NCI-H774 (cell line): ENCODE measurements around the gene ATAT1.

ENCODE experiments used
- DNase-seq: peaks from one replicate; lab custom pipeline; 2025; lab: John Stamatoyannopoulos, UW

ATAT1 gene

GRCh38 chr6:30613251-30614043, 13.2 kb upstream of the ATAT1 start:
- DNase-seq = no peak

DNA sequence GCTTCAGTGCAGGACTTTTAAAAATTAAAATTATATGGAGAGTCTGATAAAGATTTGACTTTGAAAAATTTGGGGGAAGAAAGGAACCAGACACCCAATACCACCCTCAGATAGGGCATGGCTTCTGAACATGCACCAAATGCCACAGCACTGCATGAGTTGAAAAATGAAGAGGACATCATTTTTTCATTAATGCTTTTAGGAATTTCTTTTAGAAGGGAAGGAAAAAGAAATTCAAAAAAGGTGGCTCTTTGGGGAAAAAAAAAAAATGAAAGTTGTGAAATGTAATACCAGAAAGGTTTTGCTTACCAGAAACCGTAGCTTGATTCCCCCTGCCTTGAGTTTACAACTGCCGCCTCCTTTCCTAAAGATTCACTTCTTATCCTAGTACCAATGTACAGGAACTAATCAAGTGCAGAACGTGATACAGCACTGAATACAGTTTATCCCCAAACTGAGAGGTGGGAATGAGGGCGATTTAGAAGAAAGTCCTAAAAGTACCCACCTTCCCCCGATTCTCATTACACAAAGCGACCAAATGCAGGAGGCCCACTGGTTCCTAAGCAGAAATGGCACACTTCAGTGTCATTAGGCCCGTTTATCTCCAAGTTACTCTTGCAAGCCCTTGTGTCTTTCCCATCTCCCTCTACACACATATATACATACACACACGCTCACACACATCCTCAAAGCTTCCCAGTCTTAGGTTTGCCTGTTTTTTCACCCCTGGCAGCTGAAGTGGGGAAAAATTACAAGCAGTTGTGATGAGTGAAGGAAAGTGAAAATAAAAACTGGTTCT, 12.4 kb upstream of the ATAT1 start:
- no peak for DNase-seq

DNA sequence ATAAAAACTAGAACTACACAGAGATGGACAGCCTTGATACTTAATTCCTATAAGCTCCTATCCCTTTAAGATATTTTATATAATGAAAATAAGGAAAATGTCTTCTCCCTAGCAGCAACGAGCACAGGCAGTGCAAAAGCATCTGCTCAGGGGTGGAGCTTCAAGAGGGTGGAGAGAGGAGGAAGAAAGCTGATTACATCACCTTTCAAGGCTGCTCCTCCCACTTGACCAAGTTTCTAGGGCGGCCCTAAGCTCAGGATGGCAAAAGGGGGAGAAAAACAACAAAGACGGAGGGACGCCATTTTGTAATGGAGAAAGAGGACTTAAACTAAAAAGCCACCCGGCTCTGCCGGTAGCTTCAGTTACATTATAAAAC, 11.8 kb upstream of the ATAT1 start:
- peak; percentile 93 for DNase-seq

DNA sequence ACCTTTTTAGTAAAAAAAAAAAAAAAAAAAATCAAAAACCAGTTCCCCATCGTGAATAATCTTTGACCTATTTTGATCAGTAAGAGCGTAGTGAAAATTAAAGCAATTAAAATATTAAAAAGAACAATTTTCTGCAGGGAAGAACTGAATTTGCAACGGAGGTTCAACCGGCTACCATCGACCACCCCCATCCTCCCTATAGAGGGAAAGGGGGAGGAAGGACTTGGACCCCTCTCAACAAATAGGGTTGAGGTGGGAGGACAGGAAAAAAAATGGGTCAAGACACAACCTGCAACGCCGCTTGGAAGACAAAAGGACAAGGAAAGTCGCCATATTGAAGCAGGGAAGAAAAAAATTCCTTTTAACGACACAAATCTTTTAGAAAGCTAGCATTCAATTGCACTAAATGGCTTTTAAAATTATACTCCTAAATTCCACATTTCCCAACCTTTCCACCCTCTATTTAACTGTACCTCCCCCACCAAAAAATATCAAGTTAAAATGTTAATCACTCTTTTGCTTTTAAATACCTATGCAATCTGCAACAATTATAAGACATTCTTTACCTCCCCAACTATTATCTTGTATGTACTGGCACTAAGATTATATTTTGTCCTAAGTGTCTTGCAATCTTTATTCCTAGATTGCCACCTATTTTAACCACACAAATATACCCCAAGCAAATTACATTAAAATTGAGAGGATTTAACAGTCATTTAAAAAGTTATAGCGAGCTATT, 11.3 kb upstream of the ATAT1 start:
- peak; percentile 41 for DNase-seq

DNA sequence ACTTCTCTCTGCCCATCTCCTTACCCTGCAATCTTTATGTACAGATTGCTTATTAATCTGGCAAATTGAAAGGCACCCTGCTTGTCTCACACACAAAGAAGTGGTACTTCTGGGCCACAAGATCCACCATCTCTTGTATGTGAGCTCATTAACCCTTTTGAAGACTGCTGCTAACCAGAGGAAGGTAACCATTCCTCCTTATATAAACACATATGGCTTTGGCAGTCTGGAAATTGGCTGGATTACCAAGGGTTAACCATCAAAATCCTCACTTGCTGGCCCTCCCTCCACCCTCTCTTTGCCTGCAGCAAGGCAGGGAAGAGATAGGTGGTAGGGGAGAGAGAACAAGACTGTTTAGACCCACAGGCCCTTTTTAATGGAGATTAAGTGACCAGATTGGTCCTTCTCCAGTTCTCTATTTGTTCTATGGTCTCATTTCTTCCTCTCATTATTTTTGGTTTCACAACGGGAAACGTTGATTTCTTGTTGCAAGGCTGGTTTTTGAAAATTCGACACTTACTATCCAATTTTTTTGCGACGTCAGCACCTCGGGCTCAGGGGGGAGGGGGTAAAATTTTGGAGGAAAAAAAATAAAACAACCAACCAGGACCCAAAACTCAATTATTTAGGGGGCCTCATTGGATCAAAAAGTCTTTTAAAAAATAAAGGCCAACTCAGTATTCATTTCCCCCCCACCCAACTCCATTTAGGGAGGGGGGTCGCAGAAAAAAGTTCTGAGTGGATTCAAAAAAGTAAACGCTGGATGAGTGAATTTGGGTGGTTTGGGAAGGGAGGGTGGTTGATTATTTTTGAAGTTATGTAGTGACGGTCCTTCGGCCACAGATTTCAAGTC, 10.5 kb upstream of the ATAT1 start:
- peak; percentile 37 for DNase-seq

- peak; percentile 99 for DNase-seq
Measured at GRCh38 chr6:30616811-30617564, 9.7 kb upstream of the ATAT1 start, which contains the start of gene PPP1R10. PPP1R10 (minus strand) TSS chr6:30617243; CDS start chr6:30609944, 7,299 bp downstream.

DNA sequence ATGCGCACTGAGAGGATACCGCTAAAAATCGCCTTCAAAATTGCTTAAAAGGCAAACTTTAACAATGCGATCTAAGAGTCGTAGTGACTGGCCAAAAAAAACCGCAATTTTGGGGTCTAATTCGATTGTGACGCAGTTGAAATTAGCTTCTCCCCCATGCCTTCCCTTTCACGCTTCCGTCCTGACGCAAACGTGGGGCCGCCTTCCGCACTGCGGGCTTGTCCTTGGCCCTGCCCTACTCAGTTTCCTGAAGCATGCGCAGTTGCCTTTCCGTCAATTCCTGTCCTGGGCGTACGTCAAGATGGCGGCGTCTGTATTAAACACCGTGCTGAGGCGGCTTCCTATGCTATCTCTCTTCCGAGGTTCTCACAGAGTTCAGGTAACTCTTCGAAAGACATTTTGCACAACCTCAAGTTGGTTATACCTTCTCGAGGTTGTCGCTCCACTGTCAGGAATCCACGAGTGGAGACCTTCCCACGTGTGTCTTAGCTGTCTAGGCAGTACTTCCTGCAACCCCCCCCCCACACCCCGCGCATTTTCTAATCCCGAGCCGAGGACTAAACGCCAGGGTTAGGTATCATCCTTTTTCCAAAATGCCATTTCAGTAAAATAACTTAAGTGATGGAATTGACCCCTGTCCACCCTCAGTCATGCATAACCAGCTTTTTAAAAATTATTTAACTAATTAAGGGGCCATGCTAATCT, 9.0 kb upstream of the ATAT1 start, which contains the start of gene MRPS18B:
TSS of gene MRPS18B (plus strand) at position 276 of the 705 bp plus-strand sequence. CDS start at position 302, 26 bp downstream.
- peak; percentile 96 for DNase-seq

- no peak for DNase-seq
Measured at GRCh38 chr6:30618270-30618797, 8.3 kb upstream of the ATAT1 start.

GRCh38 chr6:30619561-30619960, 7.1 kb upstream of the ATAT1 start:
- no peak for DNase-seq

- DNase-seq = no peak
Measured at GRCh38 chr6:30625511-30625910, 1.2 kb upstream of the ATAT1 start.

GRCh38 chr6:30635834-30636233, 9.2 kb downstream of the ATAT1 start:
- DNase-seq = no peak

DNA sequence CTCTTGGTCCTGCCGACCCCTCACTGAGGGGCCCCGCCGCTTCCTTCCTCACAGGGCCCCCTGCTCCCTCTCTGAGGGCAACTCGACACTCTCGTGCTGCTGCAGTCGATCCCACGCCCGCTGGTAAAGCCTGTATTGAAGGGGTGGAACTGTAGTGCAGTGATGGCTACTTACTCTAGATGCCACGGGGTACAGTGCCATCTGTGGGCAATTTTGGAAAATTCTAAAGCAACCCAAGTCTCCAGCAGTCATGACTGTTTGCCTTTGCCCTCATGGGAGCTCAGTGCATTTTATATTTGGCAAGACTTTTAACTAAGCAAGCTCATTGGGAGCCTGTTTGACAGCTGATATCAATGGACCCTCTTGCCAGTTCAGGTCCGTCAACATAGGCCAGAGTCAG, 13.8 kb downstream of the ATAT1 start:
- no peak for DNase-seq

DNA sequence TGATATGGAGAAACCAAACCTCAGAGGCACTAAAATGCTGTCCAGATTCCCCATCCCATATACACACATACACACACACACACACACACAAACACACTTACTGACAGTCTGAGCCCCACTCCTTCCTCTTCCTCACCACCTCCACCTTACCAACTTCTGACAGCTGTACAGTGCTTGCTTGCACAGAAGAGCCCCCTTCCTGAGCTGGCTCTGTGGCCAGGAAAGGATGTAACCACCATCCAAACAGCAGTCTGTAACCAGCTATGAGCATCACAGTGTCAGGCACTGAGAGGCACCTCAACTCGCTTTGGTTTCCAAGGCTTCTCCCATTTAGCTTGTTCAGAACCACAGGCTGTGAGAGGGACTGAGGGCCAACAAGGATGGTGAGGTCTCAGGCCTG, 14.4 kb downstream of the ATAT1 start:
- DNase-seq = no peak

DNA sequence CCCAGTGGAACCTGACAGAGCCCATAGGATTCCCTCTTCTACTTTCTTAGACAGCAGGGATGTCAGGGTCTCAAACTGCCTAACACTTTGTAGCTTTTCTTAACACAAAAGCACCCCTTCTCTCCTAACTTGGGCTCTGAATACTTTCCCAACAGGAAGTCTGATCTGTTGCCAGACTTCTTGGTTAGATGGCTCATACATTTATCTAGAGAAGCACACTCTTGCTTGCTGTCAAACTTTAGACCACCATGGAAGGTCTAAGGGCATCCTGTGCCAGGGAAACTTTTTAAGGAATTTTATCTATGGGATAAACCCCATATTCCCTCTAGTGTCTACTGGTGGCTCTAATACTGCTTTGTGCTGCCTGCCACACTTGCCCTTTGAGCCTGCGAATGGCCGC, 17.0 kb downstream of the ATAT1 start:
- no peak for DNase-seq

- DNase-seq = no peak
Measured at GRCh38 chr6:30644769-30645168, 18.1 kb downstream of the ATAT1 start.

- no peak for DNase-seq
Measured at GRCh38 chr6:30645989-30646388, 19.3 kb downstream of the ATAT1 start.

GRCh38 chr6:30646450-30647241, 20.0 kb downstream of the ATAT1 start, which contains the start of gene C6orf136:
C6orf136 (plus strand) TSS chr6:30647133; CDS start chr6:30647232, 99 bp downstream.
- DNase-seq = peak; percentile 92

DNA sequence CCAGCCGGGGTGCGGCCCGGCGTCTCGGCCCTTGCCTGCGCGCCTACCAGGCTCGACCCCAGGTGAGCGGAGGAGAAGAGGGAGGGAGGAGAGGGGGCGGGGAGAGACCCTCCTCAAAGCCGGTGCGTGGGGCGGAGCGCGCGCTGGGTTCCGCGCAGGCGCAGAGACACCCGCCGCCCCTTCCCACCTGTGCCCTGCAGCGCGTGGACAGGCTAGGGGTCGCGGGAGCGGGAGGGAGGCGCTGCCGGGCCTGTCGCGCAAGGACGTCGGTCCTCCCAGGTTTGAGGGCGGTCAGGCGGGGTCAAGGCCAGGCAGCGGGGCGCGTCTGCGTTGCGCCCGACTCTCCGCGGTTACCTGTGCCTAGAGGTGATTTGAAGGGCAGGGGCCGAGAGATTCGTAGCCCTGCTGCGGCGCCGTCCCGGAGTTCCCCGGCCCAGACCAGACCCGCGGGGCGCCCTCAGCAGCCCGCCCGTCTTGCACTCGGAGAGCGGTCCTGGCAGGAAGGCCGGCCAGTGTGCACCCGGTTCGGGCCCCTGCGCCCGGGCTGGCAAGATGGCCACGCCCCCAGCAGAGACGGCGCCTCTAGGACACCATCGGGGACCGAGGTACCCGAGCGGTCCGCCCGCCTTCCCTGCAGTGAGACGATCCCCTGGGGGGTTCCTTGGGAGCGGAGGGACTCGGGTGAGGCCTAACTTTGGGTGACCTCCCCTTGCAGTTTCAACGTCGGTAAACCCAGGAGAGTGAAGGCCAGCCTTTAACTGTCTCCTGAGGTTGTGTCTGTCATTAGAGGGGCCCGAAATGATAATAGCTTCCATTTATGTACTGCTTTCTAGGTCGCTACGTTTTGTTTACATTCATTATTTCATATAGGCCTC, 20.8 kb downstream of the ATAT1 start:
- peak; percentile 55 for DNase-seq
